T-helper 1 cell (primary cell): ENCODE measurements around the gene SPECC1L.

Experiments
- DNase-seq, 5 donors: peaks; one replicate each; pipeline ENCODE4 v3.0.0-alpha.2; 2012 to 2020

The SPECC1L gene

GRCh38 chr22:24419475-24419850 is 148.8 kb downstream of the SPECC1L start:
- no peak for DNase-seq

DNA sequence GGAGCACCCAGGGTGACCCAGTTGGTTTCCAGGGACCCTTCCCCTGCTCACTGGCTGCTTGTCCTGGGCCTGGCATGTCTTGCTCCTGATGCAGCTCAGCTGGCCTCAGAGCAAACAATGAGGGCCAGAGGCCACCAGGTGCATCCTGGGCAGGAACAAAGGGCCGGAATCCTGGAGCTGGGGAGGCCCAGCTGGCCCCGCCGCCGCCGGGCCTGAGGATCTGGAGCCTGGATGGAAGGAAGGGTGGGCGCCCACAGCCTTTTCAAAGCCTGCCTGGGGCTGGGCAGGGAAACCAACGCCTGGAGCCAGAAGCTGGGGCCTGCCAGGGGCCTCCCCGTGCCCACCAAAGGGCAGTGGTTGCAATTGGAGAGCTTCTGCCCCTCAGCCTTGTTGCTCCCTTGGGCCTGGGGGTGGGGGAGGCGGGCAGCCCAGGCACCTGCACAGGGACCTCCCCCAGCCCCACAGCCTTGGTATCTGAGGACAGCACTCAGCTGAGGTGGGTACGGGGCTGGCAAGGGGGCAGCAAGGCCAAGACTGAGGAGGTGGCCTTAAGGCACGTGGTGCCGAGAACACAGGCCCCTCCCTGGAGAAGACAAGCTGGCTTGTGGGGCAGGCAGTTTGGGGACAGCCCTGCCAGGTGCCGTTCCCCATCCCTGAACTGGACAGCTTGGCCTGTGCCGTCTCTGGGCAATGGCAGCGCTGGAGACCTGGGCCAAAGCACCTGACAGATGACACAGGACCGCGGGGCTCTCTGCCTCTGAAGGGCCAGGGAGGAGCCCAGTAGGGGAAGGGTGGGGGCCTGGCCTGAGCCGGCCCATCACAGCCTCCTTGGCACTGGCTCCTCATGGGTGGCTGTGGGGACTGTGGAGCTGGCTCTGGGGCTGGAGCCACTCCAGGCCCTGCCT is 149.7 kb downstream of the SPECC1L start:
- no peak for DNase-seq

GRCh38 chr22:24420977-24421343 is 150.3 kb downstream of the SPECC1L start:
- DNase-seq = no peak

DNA sequence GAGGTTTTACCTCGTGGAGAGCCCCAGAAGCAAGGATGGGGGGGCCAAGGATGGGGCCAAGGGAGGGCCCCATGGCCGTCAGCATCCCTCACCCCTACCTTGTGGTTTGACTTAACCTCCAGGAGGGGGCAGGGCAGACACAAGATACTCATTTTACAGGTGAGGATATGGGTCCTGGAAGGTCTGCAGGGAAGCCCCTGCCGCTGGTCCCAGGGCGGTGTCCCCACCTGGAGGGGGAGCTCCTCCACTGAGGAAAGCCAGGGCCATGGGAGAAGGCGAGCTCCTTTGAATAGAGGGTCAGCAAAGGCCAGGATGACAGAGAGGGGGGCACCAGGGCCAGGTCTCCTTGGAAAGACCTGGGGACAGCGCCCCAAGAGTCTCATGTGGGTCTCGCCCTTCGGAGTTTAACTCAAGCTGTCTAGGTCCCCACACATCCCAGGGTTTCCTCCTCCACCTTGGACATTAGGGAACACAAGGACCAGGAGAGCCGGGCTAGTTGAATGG is 150.8 kb downstream of the SPECC1L start:
- peak in 1 of 5 donors; percentile 33 for DNase-seq

GRCh38 chr22:24422102-24422665 is 151.6 kb downstream of the SPECC1L start:
- DNase-seq = no peak

- peak in 4 of 5 donors; percentile 35 to 61 (median 50) for DNase-seq
Measured at GRCh38 chr22:24423519-24424000, 152.9 kb downstream of the SPECC1L start.

DNA sequence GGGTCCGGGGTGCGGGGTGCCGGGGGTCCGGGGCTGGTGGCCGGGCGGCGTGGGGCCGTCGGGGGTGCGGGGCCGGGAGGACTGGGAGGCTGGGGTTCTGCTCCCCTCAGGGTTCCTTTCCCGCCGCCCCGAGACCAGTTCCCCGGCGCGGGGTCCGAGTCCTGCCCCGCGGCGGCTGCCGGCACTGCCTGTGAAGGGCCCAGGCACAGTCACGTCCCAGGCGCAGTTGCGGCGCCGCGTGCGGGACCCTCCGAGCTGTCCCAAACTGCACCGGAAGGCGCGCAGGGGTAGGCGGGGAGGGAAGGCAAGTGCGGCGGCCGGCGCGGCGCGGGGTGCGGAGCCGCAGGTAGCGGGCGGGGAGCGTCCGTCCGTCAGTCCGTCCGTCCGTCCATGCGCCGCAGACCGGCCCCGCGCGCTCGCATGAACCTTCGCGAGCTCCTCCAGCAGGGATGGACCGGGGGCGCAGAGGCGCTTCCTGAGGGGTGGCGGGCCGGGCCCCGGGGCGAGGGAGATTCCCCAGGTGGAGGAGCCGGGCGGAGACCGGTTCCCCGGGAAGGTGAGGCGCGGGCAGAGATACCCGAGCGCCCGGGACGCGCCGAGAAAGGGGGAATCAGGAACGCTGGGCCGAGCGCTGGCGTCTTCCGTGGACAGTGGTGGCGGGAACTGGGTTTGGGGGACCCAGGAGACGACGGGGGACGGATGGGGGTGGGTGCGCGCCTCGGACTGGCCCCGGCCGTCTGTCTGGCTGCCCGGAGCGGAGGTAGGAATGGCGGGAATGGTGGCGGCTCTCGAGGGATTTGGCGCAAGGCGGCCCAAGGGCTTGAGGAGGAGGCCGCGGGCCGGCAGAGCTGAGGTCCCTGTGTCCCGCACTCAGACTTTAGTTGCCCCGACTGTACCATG is 153.6 kb downstream of the SPECC1L start:
- DNase-seq = peak in 2 of 5 donors; percentile 26 to 28

DNA sequence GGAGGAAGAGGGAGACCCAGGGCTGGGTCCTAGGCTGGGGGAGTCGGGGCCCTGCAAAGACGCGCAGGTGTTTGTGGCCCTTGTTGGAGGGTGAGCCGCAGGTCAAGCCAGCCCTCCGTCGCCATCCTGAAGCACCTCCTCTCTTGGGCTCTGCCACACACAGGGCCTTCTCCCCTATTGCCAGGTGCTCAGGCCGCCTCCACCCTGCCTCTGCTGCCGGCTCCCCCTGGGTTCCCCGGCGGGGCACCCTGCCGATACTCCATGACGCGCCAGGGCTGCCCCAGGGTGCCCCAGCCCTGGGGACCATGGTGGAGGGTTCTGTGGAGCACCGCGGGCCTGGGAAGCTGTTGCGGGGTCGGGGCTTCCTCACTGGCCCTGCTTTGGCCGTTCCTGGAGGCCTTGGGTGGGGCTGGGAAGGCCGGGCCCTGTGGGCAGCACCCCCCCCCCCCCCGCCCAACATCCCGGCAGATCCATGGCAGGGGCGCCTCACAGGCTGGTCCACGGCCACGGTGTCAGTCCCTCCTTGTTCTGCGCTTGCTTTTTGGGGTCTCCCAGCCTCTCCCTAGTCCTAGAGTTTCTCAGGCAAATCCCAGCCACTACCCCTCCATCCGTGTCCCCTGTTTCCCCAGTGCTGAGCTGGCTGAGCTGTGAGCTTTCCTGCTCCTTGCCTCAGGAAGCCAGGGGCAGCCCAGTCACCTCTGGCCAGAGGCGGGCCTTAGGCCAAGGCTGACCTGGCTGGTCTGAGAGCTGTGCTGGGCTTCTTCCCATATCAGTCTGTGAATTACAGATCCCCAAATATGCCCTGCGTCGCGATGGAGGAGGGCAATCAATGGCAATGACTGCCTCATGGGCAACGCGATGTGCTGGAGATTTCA is 154.5 kb downstream of the SPECC1L start:
- DNase-seq = no peak

DNA sequence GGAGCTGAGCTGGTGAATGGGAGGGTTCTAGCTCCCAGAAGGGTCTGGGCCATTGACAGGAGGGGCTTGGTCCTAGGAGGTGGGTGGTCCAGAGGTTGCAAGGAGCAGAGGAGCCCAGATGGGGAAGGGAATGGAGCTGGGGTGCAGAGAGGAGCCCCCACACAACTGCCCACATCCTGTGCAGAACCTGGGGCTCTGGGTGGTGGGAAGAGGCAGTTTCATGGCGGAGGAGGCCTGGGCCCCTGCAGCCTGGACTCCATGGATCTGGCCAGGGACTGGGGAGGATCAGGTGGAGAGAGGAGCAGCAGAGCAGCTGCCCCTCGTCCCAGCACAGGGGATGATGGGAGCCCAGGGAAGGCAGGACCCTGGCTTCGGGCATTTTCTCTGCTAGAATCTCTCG is 155.8 kb downstream of the SPECC1L start:
- DNase-seq = no peak

- no peak for DNase-seq
Measured at GRCh38 chr22:24426851-24427499, 156.3 kb downstream of the SPECC1L start.

DNA sequence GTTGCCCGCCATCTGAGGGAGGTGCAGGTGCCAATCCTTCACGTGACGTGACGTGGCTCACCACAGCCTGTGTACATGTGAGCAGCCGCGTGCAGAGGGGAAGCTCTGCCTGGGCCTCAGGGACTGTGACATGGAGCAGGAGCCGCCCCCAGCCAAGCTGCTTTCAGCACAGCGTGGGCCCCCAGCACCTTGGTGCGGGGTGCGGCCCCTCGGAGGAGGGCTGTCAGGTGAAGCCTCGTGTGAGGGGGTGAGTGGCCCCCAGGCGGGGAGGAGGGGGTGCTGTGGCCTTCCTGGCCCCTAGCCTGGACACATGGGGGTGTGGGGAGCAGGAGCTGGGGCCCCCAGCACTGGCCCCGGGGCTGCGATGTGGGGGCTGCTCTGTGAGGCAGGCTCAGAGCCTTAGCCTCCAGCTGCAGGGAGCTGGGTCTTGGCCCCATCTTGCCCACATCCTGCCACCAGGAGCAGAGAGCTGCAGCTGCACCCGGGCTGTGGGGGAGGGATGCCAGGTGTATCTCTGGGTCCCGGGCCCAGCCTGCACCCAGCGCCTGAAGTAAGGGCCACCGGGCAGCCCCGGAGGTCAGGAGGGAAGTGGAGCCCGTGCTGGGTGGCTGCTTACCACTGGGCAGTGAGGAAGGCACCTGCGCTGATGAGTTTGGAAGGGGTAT is 157.0 kb downstream of the SPECC1L start, which contains the start of gene ADORA2A:
TSS of gene ADORA2A (plus strand) at position 100 of the 665 bp plus-strand sequence. CDS start 5,806 bp downstream, outside the sequence.
- peak; percentile 67 to 89 (median 79) for DNase-seq

GRCh38 chr22:24428751-24429410 is 158.2 kb downstream of the SPECC1L start:
- DNase-seq = no peak

DNA sequence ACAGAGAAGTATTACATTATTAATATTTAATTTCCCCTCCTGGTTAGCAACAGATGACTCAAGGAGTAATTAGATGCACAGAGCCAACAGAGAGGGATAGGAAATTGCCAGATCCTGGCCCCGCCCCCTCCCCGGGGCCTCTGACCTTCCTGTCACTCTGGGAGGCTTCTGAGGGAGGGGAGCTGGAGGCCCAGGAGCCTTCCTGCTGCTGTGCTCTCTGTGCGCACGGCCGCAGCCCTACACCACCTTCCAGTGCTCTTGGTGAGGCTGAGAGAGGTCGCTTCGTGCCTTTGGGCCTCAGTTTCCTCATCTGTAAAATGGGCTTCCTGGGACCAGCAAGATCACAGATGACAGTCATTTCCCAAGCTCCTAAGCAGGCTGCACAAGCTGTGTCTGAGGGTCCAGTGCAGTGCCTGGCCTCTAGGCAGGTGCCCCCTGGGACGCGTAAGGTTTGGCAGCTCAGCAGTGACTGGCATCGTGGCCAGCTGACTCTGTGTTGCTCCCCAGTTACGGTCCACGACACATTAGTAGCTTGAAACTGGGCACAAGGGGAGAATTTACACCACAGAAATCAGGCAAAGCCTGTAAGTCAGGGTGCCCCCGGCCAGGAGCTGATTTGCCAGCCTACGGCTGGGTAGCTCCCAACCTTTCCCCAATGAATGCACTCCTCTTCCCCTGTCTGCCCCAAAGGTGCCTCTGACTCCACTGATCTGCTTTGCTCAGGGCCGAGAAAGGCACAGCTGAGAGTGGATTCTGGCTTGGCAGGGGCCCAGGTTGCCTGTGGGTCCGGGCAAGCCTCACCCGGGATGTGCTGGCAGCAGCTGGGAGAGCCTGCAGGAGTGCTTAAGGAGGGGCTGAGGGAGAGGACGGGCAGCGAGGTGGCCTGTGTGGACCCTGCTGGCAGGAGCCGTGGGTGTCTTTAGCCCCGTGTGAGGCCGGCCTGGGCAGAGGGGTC is 159.1 kb downstream of the SPECC1L start:
- DNase-seq = peak in 3 of 5 donors; percentile 46 to 85 (median 52)

DNA sequence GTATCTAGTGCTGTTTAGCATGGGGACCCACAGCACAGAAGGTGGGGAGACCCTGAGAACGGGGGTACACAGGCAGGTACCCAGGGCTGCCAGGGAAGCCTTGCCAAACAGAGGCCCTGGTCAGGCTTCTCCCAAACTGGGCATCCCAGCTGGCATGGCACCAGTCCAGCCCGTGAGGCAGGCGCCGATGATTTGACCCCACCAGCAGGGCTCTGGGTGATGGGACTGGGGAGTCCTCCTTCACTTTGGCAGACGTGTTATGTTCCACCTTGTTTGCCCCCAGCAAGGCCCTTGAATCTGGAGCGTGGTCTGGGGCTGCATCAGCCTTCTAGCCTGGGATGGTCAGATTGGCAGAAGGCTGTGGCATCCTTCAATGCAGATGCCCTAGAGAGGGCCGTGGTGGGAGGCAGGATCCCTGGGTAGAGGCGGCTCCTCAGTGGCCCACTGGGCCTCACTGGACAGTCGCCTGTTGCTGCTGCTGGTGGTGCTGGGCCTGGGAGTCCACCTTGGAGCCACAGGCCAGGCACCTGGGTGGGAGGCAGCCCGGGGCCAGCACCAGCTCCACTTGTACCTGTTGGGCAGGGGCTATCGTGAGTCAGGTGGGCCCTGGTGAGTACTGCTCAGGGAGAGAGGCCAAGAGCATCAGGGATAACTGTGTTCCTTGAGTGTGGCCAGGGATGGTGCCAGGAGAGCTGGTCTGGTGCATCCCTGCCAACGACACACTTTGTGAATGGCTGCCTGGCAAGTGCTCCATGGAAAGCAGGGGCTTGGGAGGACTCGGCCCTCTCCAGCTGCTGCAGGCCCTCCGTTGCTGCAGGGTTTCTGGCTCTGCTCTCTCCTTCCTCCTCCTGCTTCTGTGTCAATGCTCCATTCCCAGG is 160.0 kb downstream of the SPECC1L start:
- no peak for DNase-seq

DNA sequence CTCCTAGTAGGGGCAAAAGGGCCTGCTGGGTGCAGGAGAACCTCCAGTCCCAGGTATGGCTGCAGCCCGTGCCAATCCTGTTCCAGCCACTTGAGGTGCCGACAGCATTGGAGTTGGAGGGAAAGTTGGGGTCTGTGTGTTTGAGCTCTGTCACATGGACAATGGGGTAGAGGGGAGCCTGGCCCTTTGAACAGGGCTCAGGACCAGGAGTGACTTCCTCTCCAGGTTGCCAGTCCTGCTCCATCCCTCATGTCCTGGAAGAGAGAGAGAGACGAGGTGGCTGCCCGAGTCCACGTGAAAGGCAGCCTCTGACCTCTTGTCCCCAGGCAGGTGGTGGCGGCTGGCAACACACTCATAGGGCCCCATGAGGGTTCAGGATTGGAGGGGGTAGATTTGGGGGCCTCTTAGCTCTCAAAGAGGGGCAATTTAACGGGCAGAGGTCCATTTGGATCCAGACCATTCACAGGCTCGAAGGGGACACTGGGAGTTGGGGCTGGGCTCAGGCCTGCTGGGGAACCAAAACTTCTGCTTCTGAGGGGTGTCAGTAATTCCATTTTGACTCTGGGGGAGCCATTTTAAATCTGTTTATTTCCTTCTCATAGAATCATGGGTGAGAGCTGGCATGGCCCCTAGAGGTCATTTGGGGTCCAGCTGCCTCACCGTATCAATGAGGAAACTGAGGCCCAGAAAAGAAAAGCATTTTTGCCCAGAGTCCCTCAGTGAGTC is 160.8 kb downstream of the SPECC1L start:
- DNase-seq = no peak

DNA sequence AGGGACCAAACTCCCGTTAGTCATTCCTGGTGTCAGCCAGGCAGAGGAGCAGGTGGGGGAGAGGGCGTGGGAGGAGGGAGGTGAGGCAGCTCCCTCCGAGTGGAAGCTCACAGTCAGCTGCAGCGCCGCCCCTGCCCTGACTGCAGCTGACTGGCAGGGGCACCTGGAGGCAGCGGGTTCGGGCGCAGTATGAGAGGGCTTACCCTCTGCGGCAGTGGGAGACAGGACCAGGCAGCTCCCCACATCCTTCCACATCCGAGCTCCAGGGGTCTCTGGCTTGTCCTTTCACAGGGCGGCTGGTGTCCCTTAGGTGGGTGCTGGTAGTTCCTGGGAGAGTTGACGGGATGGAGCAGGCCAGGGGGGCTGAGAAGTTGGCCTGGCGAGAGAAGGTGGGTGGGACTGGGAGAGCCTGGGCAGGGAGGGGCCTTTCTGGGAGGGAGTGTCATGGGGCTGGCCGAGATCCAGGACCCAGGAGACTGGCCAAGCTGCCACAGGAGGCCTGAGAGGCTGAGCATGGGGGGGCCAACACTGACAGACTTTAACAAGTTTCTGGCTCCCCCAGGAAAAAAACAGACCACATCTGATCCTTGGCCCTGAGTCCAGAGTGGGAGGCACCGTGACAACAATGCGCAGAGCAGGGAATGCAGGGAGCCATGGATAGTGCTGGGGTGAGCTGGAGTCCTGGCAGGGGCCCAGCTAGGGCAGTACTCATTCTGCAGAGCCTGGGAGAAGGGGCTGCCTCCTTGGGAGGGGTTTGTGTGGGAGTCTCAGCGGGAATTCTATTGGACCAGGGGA is 161.6 kb downstream of the SPECC1L start:
- DNase-seq = no peak
